Measurements from ENCODE around the gene ZPBP2.

DNA sequence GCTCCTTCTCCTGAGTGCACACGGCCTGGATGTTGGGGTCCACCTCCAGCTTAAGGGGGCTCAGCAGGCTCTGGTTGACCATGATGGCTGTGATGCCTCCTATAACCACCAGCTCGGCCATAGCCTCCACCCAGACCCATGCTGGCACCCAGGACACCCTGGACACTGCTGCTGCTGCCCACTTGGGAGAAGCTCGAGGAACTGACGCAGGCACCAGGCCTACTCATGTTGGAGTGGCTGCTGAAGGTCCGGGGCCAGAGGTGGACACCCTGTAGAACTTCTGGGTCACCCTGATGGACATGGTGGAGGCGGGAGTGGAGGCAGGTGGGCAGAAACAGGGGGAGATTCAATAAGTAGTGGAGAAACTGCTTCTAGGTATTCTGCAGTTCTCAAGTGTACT is 31.9 kb upstream of the ZPBP2 start:
- no peak for TF ChIP-seq CTCF (IDR thresholded peaks at IDR 0.05)
- no peak for TF ChIP-seq POLR2A (IDR thresholded peaks at IDR 0.05)
